ENCODE data around the gene CD84. TPM values are rescaled to one million over a fixed set of nuclear protein-coding genes. Genes with fewer than 3 reads are reported as not detected.

Gene CD84
- total RNA-seq, 1 donor from 2014 or later, result not detected

DNA sequence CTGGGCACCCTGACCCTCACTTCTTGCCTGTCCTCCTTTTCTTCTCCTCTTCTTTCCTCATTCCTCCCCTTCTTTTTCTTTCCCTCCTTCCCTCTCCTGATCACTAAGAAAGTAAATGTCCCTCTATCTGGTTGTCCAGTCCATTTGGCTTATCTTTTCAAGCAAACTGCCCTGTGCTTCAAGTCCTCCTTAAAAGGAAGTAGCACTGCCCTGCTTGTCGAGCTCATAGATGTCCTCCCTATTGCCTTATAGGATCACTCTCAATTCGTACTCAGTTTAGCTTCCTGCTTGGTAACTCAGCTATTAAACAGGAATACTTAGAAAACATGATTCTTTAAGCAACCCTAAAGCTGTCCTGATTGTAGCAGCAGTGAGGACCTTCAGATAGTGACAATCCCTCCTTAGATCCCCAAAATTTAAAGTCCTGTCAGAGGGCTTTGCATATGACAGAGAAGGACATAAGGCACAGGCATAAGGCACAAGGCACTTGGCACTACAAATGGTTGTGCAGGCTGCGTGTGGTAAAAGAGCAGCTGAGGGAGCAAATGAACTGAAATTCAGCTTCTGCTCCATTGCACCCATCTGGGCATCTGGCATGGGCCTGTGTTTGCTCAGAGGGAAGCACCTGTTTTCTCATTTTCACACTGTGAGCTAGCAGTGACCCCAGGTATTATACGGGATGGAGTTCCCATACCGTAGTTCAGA lies 30.2 kb downstream of the CD84 start:
- DNase-seq (ENCODE audit: low read depth), result no peak
- Histone ChIP-seq H3K27me3 (ENCODE audit: control insufficient read depth, insufficient read depth, low read length) (no peaks in the 10 kb centered on the region), H3K4me3 (ENCODE audit: low read depth, low read length) (no peak overlapping the region), H3K36me3 (ENCODE audit: control insufficient read depth, insufficient read depth, low read length) (no peaks in the 10 kb centered on the region)
- TF ChIP-seq, protein P1, sequence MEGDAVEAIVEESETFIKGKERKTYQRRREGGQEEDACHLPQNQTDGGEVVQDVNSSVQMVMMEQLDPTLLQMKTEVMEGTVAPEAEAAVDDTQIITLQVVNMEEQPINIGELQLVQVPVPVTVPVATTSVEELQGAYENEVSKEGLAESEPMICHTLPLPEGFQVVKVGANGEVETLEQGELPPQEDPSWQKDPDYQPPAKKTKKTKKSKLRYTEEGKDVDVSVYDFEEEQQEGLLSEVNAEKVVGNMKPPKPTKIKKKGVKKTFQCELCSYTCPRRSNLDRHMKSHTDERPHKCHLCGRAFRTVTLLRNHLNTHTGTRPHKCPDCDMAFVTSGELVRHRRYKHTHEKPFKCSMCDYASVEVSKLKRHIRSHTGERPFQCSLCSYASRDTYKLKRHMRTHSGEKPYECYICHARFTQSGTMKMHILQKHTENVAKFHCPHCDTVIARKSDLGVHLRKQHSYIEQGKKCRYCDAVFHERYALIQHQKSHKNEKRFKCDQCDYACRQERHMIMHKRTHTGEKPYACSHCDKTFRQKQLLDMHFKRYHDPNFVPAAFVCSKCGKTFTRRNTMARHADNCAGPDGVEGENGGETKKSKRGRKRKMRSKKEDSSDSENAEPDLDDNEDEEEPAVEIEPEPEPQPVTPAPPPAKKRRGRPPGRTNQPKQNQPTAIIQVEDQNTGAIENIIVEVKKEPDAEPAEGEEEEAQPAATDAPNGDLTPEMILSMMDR (IDR thresholded peaks at IDR 0.05; ENCODE audit: insufficient read depth, low read length, poor library complexity, severe bottlenecking), result no peak

DNA sequence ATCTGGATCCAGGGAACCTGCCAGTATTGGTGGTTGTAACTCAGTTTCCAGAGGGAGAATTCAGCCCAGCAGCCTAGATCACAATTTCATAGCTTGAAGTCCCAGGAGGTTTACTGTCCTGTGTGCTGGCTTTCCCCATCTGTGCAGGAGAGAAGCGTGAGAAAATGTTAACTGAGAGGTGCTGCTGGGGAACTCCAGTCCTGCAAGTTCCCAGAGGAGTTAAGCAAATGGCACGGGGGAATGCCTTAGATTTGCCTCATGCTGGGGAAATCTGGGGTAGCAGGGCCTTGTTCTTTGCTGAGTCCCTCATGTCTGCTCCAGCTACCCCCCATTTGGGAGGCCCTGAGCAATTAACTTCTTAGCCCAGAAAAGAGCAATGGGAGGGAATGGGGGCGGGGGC lies 31.1 kb downstream of the CD84 start:
- DNase-seq (ENCODE audit: low read depth), result no peak
- TF ChIP-seq, protein P1 (IDR thresholded peaks at IDR 0.05; ENCODE audit: insufficient read depth, low read length, poor library complexity, severe bottlenecking), result no peak
- Histone ChIP-seq H3K36me3 (ENCODE audit: control insufficient read depth, insufficient read depth, low read length) (no peaks in the 10 kb centered on the region), H3K4me3 (ENCODE audit: low read depth, low read length) (no peak overlapping the region), H3K27me3 (ENCODE audit: control insufficient read depth, insufficient read depth, low read length) (no peaks in the 10 kb centered on the region)

DNA sequence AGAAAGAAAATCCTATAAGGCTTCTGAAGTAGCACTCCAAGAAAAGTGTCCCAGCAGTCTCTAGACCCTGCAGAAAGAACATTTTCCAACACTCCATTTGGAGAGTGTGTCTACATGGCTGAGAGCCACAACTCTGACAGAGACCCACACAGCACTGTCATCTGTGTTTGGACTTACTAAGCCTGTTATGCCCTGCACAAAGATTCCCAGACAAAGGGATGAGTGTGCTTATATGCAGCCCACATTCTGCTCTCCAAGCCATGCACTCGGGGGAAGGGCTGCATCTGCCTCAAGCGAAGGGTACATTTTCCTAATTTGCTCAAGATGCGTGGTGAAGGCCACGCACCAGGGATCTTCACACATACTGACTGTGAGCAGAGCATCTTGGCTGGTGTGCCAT lies 31.9 kb downstream of the CD84 start:
- no peak for DNase-seq (ENCODE audit: low read depth)
- H3K27me3 ChIP-seq (ENCODE audit: control insufficient read depth, insufficient read depth, low read length), result no peaks in the 10 kb centered on the region
- H3K36me3 ChIP-seq (ENCODE audit: control insufficient read depth, insufficient read depth, low read length), result no peaks in the 10 kb centered on the region
- TF ChIP-seq, protein P1 (IDR thresholded peaks at IDR 0.05; ENCODE audit: insufficient read depth, low read length, poor library complexity, severe bottlenecking), result no peak
- no peak overlapping the region for H3K4me3 ChIP-seq (ENCODE audit: low read depth, low read length)

DNA sequence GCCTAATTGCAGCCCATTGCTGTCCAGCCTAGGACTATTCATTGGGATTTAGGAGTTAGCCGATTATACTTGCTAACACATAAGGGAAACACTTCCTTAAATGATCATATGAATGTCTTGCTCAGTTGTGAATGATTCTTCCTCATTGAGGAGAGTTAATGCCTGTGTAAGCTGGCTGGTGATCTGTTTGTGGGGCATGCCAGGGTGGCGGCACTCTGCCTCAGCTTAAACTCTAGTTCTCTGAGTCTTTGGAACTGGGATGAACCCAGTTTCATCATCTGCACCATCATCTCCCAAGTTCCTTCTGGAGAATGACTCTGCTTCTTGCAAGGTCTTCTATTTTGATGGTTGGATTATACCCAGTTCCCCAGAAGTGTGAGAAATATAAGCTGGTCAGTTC lies 32.4 kb downstream of the CD84 start:
- Histone ChIP-seq H3K27me3 (ENCODE audit: control insufficient read depth, insufficient read depth, low read length) (no peaks in the 10 kb centered on the region), H3K4me3 (ENCODE audit: low read depth, low read length) (no peak overlapping the region), H3K36me3 (ENCODE audit: control insufficient read depth, insufficient read depth, low read length) (no peaks in the 10 kb centered on the region)
- no peak for DNase-seq (ENCODE audit: low read depth)
- TF ChIP-seq, protein P1 (IDR thresholded peaks at IDR 0.05; ENCODE audit: insufficient read depth, low read length, poor library complexity, severe bottlenecking), result no peak

DNA sequence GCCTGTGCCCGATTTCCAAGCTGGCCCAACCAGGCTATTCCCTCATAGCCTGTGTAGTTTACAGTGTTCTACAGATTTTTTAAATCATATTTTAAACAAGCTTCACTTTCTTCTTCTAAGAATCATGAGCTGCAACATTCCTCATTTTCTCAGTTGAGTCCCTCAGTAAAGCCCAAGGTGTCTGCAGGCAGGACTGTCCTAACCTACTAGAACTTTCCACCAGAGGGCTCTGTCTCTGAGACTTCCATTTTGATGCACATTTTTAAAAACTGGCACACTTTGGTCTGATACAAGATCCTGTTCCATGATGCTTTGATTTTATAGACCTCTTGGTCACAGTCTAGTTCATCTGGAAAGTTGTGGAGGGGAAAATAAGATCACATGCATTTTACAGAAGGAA lies 34.6 kb downstream of the CD84 start:
- H3K27me3 ChIP-seq (ENCODE audit: control insufficient read depth, insufficient read depth, low read length), result no peaks in the 10 kb centered on the region
- TF ChIP-seq, protein P1 (IDR thresholded peaks at IDR 0.05; ENCODE audit: insufficient read depth, low read length, poor library complexity, severe bottlenecking), result peak; percentile 53
- DNase-seq (ENCODE audit: low read depth), result no peak

More for the DNA sequence above, 34.6 kb downstream of the CD84 start:
- Histone ChIP-seq H3K36me3 (ENCODE audit: control insufficient read depth, insufficient read depth, low read length) (no peaks in the 10 kb centered on the region), H3K4me3 (ENCODE audit: low read depth, low read length) (no peak overlapping the region)

Data from kidney epithelial cell (primary cell).